GM18861 (cell line): ENCODE measurements around the gene UBAC1.
"Not testable (repeated sequence)": the region's sequence is repeated elsewhere in the genome, so short reads cannot be mapped to it uniquely, and the experiment has no call there.

Experiments used
- ATAC-seq: cut with Tn5 transposase; IDR thresholded peaks from one replicate; pipeline ENCODE4 v1.9.1; 2021; ENCODE audit not compliant: unreplicated experiment

UBAC1 gene

GRCh38 chr9:135979547-135980166, 18.5 kb upstream of the UBAC1 start:
- ATAC-seq = no peak

GRCh38 chr9:135978642-135979546, 17.7 kb upstream of the UBAC1 start:
- no peak for ATAC-seq

- ATAC-seq = no peak
Measured at GRCh38 chr9:135976944-135977343, 15.8 kb upstream of the UBAC1 start.

GRCh38 chr9:135976531-135976930, 15.4 kb upstream of the UBAC1 start:
- ATAC-seq = no peak

GRCh38 chr9:135975834-135976233, 14.7 kb upstream of the UBAC1 start:
- no peak for ATAC-seq

GRCh38 chr9:135974220-135974573, 13.0 kb upstream of the UBAC1 start:
- ATAC-seq = no peak

GRCh38 chr9:135973277-135974219, 12.4 kb upstream of the UBAC1 start:
- no peak for ATAC-seq

- no peak for ATAC-seq
Measured at GRCh38 chr9:135971892-135972291, 10.7 kb upstream of the UBAC1 start.

GRCh38 chr9:135971111-135971766, 10.1 kb upstream of the UBAC1 start:
- ATAC-seq = no peak

GRCh38 chr9:135970128-135970815, 9.1 kb upstream of the UBAC1 start:
- no peak for ATAC-seq

GRCh38 chr9:135969064-135969683, 8.0 kb upstream of the UBAC1 start:
- ATAC-seq = no peak

GRCh38 chr9:135968601-135969000, 7.4 kb upstream of the UBAC1 start:
- ATAC-seq = no peak

GRCh38 chr9:135968083-135968476, 6.9 kb upstream of the UBAC1 start:
- ATAC-seq = no peak

GRCh38 chr9:135966916-135967260, 5.7 kb upstream of the UBAC1 start:
- ATAC-seq = not testable (repeated sequence)

- ATAC-seq = no peak
Measured at GRCh38 chr9:135965124-135965756, 4.1 kb upstream of the UBAC1 start.

GRCh38 chr9:135963938-135964337, 2.8 kb upstream of the UBAC1 start:
- ATAC-seq = no peak

- ATAC-seq = no peak
Measured at GRCh38 chr9:135963338-135963737, 2.2 kb upstream of the UBAC1 start.

GRCh38 chr9:135962696-135963307, 1.6 kb upstream of the UBAC1 start:
- no peak for ATAC-seq
